HL-60 (cell line): ENCODE data around the gene GNRH2.
"Not testable (repeated sequence)": the region's sequence is repeated elsewhere in the genome, so short reads cannot be mapped to it uniquely, and the experiment has no call there.

Experiments used
- DNase-seq, 2 experiments: peaks; one replicate each; pipeline ENCODE4 v3.0.0-alpha.2; 2010 to 2020; ENCODE audit warnings: low read depth in 1 of 2, low spot score in 1 of 2
- H3K27ac ChIP-seq: fragments of 250-450 bp; sonication (Bioruptor Pico); replicated peaks from 2 replicates; pipeline ENCODE4 v1.5.1; 2020; ENCODE audit warnings: mild to moderate bottlenecking, moderate library complexity
- H3K27me3 ChIP-seq: fragments of 250-450 bp; sonication (Bioruptor Pico); 2 replicates; pipeline ENCODE4 v1.5.1; 2021; ENCODE audit warnings: mild to moderate bottlenecking, moderate library complexity; ENCODE audit not compliant: insufficient read depth, poor library complexity, severe bottlenecking
- H3K4me3 ChIP-seq: replicated peaks from 2 replicates; pipeline ENCODE4 v1.5.1; 2011; ENCODE audit warnings: mild to moderate bottlenecking, control low read depth, low read length; ENCODE audit not compliant: insufficient read depth
- CTCF ChIP-seq: IDR thresholded peaks from one replicate; pipeline ENCODE4 v1.5.1; 2011; ENCODE audit warnings: low read length, control low read depth, inconsistent platforms; ENCODE audit not compliant: insufficient read depth
- GABPA ChIP-seq: IDR thresholded peaks from 2 replicates; pipeline ENCODE4 v1.6.1; 2012; ENCODE audit warnings: low read depth
- POLR2AphosphoS5 ChIP-seq: IDR thresholded peaks from 2 replicates; pipeline ENCODE4 v1.6.1; 2012; ENCODE audit warnings: low read depth
- REST ChIP-seq: IDR thresholded peaks from 2 replicates; pipeline ENCODE4 v1.6.1; 2012; ENCODE audit warnings: low read depth; ENCODE audit not compliant: insufficient replicate concordance
- SPI1 ChIP-seq: IDR thresholded peaks from 2 replicates; pipeline ENCODE4 v1.6.1; 2012; ENCODE audit warnings: low read depth, mild to moderate bottlenecking, borderline replicate concordance

Gene GNRH2

GRCh38 chr20:3070725-3071124 lies 27.3 kb downstream of the GNRH2 start:
- no peak for TF ChIP-seq SPI1
- no peak overlapping the region for H3K27ac ChIP-seq
- DNase-seq: no peak
- H3K27me3 ChIP-seq: peaks cover 2% of the 10 kb centered on the region
- no peak overlapping the region for H3K4me3 ChIP-seq

GRCh38 chr20:3071266-3071609 lies 27.8 kb downstream of the GNRH2 start:
- no peak overlapping the region for H3K4me3 ChIP-seq
- no peak for DNase-seq
- no peak for TF ChIP-seq POLR2AphosphoS5
- no peak for TF ChIP-seq REST
- TF ChIP-seq CTCF: no peak
- no peak for TF ChIP-seq SPI1
- TF ChIP-seq GABPA: no peak

GRCh38 chr20:3071610-3072529 lies 28.4 kb downstream of the GNRH2 start, which contains the start of gene OXT:
TSS of gene OXT (plus strand) at chr20:3071620. CDS start at chr20:3071656, 36 bp downstream.
- no peak within 1 kb of the TSS for H3K4me3 ChIP-seq

More at GRCh38 chr20:3071266-3071609, 27.8 kb downstream of the GNRH2 start:
- Histone ChIP-seq H3K27me3 (peaks cover 2% of the 10 kb centered on the region), H3K27ac (no peak overlapping the region)

GRCh38 chr20:3072530-3073250 lies 29.3 kb downstream of the GNRH2 start:
- no peak for TF ChIP-seq REST
- no peak for TF ChIP-seq CTCF
- Histone ChIP-seq H3K4me3 (no peak overlapping the region), H3K27me3 (peaks cover 2% of the 10 kb centered on the region), H3K27ac (no peak overlapping the region)
- DNase-seq: no peak

More at GRCh38 chr20:3071610-3072529, 28.4 kb downstream of the GNRH2 start, which contains the start of gene OXT:
- DNase-seq: no peak
- Histone ChIP-seq H3K27me3 (peaks cover 2% of the 10 kb centered on the region), H3K27ac (no peak within 1 kb of the TSS)
- no peak for TF ChIP-seq CTCF

- H3K27me3 ChIP-seq, H3K4me3 ChIP-seq, DNase-seq, H3K27ac ChIP-seq: not testable (repeated sequence)
Observed at GRCh38 chr20:3073251-3073643, 29.8 kb downstream of the GNRH2 start.
